Kidney epithelial cell (primary cell): ENCODE measurements around the gene PDPN. TPM values are rescaled to one million over a fixed set of nuclear protein-coding genes. Genes with fewer than 3 reads are reported as not detected.

ENCODE experiments used
- DNase-seq: peaks from one replicate; pipeline ENCODE4 v3.0.0-alpha.2; 2010; ENCODE audit warnings: low read depth
- H3K27me3 ChIP-seq: 2 replicates; pipeline ENCODE4 v1.6.0; 2011; ENCODE audit warnings: low read length; ENCODE audit not compliant: control insufficient read depth, insufficient read depth
- H3K36me3 ChIP-seq: 2 replicates; pipeline ENCODE4 v1.5.1; 2011; ENCODE audit warnings: low read length; ENCODE audit not compliant: control insufficient read depth, insufficient read depth
- H3K4me3 ChIP-seq: 2 replicates; pipeline ENCODE4 v1.5.1; 2011; ENCODE audit warnings: low read depth, mild to moderate bottlenecking, control low read depth, low read length
- total RNA-seq: library from RNA; depleted of rRNA; stranded (reverse); fragments of >200 nt; gene quantifications from 2 replicates; pipeline ENCODE4 v1.2.3, GENCODE V29; 2015
- TF ChIP-seq, protein P1 (sequence below): IDR thresholded peaks from 2 replicates; pipeline ENCODE4 v1.5.1; 2011; ENCODE audit warnings: mild to moderate bottlenecking, moderate library complexity, low read length, control low read depth, inconsistent platforms; ENCODE audit not compliant: insufficient read depth, poor library complexity, severe bottlenecking

PDPN gene
- total RNA-seq, 1 donor from 2014 or later: 19.2 TPM

DNA sequence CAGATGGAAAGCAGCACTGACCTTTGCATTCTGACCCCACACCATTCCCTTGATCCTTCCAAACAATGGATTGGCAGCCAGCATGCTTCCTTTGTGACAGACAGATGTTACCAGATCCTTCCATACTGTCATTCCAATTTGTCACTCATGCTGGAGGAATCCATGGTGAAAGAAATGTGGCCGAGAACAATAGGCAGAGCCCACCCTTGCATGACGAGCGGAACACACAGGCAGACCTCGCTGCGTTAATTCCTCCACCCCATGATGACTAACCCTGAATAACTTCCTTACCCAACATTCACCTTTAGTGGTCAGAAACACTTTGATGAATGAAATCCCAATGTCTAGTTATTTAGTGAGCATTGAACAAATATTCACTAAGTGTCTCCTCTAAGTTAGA is 45.1 kb downstream of the PDPN start:
- no peak overlapping the region for H3K4me3 ChIP-seq
- H3K27me3 ChIP-seq: no peaks in the 10 kb centered on the region
- TF ChIP-seq, protein P1, sequence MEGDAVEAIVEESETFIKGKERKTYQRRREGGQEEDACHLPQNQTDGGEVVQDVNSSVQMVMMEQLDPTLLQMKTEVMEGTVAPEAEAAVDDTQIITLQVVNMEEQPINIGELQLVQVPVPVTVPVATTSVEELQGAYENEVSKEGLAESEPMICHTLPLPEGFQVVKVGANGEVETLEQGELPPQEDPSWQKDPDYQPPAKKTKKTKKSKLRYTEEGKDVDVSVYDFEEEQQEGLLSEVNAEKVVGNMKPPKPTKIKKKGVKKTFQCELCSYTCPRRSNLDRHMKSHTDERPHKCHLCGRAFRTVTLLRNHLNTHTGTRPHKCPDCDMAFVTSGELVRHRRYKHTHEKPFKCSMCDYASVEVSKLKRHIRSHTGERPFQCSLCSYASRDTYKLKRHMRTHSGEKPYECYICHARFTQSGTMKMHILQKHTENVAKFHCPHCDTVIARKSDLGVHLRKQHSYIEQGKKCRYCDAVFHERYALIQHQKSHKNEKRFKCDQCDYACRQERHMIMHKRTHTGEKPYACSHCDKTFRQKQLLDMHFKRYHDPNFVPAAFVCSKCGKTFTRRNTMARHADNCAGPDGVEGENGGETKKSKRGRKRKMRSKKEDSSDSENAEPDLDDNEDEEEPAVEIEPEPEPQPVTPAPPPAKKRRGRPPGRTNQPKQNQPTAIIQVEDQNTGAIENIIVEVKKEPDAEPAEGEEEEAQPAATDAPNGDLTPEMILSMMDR: no peak
- peak; percentile 71 for DNase-seq
- H3K36me3 ChIP-seq: no peaks in the 10 kb centered on the region

DNA sequence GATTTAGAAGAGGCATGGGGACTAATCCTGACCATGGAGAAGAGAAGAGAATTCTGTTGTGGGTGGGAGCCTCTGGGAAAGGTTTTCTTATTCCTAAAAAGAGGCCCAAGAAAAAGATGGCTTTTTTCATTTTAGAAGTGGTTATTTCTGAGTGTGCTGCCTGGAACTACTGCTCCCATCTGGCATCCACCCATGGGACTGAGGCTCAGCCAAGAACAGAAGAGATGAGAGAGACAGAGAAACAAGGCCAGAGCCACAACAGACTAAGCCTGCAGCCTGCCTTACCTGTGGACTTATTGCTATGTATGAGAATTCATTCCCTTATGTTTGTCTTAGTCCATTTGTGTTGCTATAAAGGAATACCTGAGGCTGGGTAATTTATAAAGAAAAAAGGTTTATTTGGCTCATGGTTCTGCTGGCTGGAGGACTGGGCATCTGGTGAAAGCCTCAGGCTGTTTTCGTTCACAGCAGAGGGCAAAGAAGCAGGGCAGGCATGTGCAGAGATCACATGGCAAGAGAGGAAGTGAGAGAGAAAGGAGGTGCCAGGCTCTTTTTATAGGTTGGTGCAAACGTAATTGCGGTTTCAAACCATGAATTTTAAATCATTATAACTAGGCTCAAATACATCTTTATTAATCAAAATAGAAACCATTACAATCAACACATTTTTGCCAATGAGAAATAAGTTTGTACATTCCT is 58.8 kb downstream of the PDPN start:
- TF ChIP-seq, protein P1: no peak
- no peaks in the 10 kb centered on the region for H3K27me3 ChIP-seq
- DNase-seq: no peak
- H3K4me3 ChIP-seq: no peak overlapping the region
- H3K36me3 ChIP-seq: no peaks in the 10 kb centered on the region

DNA sequence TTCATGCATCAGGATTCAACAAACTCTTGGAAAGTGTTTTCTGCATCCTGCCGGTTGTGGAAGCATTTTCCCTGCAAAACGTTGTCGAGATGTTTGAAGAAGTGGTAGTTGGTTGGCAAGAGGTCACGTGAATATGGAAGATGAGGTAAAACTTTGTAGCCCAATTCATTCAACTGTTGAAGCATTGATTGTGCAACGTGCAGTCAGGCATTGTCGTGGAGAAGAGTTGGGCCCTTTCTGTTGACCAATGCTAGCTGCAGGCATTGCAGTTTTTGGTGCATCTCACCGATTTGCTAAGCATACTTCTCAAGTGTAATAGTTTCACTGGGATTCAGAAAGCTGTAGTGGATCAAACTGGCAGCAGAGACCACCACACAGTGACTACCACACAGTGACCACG is 59.4 kb downstream of the PDPN start:
- Histone ChIP-seq H3K27me3 (no peaks in the 10 kb centered on the region), H3K36me3 (no peaks in the 10 kb centered on the region), H3K4me3 (no peak overlapping the region)
- TF ChIP-seq, protein P1: no peak
- no peak for DNase-seq

DNA sequence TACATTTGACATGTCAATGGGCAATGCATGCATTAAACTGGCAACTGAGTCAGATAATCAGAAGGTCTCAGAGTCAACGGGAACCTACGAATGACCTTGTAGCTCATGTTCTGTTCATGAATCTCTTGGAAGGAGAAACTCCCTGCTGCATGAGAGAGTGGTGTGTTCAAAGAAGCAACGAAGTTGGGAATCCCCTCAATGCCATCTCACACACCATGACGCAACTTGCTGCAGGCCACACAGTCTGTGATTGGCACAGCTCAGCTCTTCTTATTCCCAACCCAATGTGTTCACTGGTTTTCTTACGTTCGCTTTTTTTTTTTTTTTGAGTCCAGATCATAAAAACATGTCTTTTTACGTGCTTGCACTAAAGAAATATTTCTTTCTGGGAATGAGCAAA is 62.9 kb downstream of the PDPN start:
- no peak for DNase-seq
- Histone ChIP-seq H3K36me3 (no peaks in the 10 kb centered on the region), H3K4me3 (no peak overlapping the region), H3K27me3 (no peaks in the 10 kb centered on the region)
- TF ChIP-seq, protein P1: no peak

DNA sequence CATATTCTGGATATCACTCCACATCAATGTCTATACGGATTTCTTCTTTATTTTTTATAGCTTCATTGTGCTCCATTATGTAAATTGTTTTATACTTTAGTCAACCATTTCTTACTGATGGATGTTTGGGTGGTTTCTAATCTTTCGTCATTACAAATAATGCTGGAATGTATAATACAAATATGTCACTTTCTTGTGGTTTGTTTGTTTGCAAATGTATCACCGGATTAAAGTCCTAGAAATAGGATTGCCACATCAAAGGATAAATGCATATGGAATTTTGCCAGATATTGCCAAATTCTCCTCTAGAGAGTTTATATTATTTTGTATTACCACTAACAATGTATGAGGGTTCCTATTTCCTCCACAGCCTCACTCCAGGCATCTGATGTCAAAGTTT is 67.6 kb downstream of the PDPN start:
- TF ChIP-seq, protein P1: no peak
- Histone ChIP-seq H3K36me3 (no peaks in the 10 kb centered on the region), H3K27me3 (no peaks in the 10 kb centered on the region), H3K4me3 (no peak overlapping the region)
- DNase-seq: no peak

DNA sequence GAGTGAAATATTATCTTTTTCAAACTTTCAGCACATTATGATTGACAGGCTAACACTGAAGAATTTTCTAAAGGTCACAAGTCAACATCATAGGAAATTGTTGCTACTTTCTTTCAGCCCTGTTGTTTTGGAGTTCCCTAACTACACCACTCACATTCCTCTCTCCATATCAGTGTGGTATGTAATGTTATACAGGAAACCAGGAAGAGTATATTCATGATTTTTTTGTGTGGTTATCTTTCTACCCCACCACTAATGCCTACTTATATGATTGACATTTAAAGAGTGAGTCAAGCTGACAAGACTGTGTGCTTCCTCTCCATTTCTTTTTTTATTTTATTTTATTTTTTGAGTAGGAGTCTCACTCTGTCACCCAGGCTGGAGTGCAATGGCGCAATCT is 68.6 kb downstream of the PDPN start:
- Histone ChIP-seq H3K36me3 (no peaks in the 10 kb centered on the region), H3K4me3 (no peak overlapping the region), H3K27me3 (no peaks in the 10 kb centered on the region)
- no peak for DNase-seq
- TF ChIP-seq, protein P1: no peak
